H1 (cell line): ENCODE measurements around the gene LHFPL2. TPM values are rescaled to one million over a fixed set of nuclear protein-coding genes. Genes with fewer than 3 reads are reported as not detected.

Experiments used
- CTCF ChIA-PET: fragments of 300-600 bp; sonication (Branson Sonifier 250); formaldehyde crosslinking; loops from one replicate; lab custom pipeline; 2021; ENCODE audit not compliant: partially characterized antibody; lab: Charles Lee
- POLR2A ChIA-PET: fragments of 300-600 bp; sonication (Branson Sonifier 250); formaldehyde crosslinking; loops from one replicate; lab custom pipeline; 2021; ENCODE audit warnings: inconsistent platforms; ENCODE audit not compliant: partially characterized antibody; lab: Charles Lee
- DNase-seq, 2 experiments: peaks; one replicate each; pipeline versions ENCODE4 v3.0.0 to v3.0.0-alpha.2; 2010 to 2022; ENCODE audit warnings: low spot score in 2 of 2, low read depth in 1 of 2, mixed read lengths in 1 of 2
- FAIRE-seq: peaks from 2 replicates; lab custom pipeline; 2011; peaks lifted over from hg19 to GRCh38; lab: Jason Lieb, UNC
- H2AFZ ChIP-seq: 2 replicates; pipeline ENCODE4 v1.8.1; 2012; ENCODE audit warnings: low read length, inconsistent platforms
- H2AK5ac ChIP-seq: 2 replicates; pipeline ENCODE4 v1.6.1; 2013; ENCODE audit warnings: low read depth, low read length
- H2BK120ac ChIP-seq: replicated peaks from 2 replicates; pipeline ENCODE3; 2013; ENCODE audit warnings: low read depth, low read length, inconsistent platforms
- H2BK12ac ChIP-seq: 2 replicates; pipeline ENCODE4 v1.6.1; 2013; ENCODE audit warnings: low read depth, low read length
- H2BK15ac ChIP-seq: 2 replicates; pipeline ENCODE4 v1.6.1; 2013; ENCODE audit warnings: low read length
- H2BK20ac ChIP-seq: 2 replicates; pipeline ENCODE4 v1.6.1; 2013; ENCODE audit warnings: low read length
- H2BK5ac ChIP-seq: 2 replicates; pipeline ENCODE4 v1.6.1; 2013; ENCODE audit warnings: low read depth, low read length
- H3K14ac ChIP-seq: 2 replicates; pipeline ENCODE4 v1.6.1; 2013; ENCODE audit warnings: inconsistent platforms; ENCODE audit not compliant: insufficient read length
- H3K18ac ChIP-seq: 2 replicates; pipeline ENCODE4 v1.6.1; 2013; ENCODE audit warnings: low read length; ENCODE audit errors: extremely low read depth
- H3K23ac ChIP-seq: 2 replicates; pipeline ENCODE4 v1.6.1; 2013; ENCODE audit warnings: inconsistent platforms; ENCODE audit not compliant: insufficient read length
- H3K23me2 ChIP-seq: 2 replicates; pipeline ENCODE4 v1.6.1; 2013; ENCODE audit warnings: low read depth, low read length
- H3K27ac ChIP-seq: 2 replicates; pipeline ENCODE4 v1.6.1; 2011; ENCODE audit warnings: low read depth, low read length, inconsistent platforms
- H3K27me3 ChIP-seq, 4 experiments: replicated peaks in 1 of 4; 1 replicate in 1 of 4; 2 replicates in 3 of 4; pipeline versions ENCODE4 v1.6.1 to v1.8.1; 2011 to 2013; ENCODE audit warnings: low read length in 3 of 4, mild to moderate bottlenecking in 3 of 4, inconsistent platforms in 2 of 4, mixed read lengths in 2 of 4, moderate library complexity in 1 of 4; ENCODE audit not compliant: control insufficient read depth in 3 of 4, insufficient read depth in 3 of 4; ENCODE audit errors: extremely low read depth in 1 of 4
- H3K36me3 ChIP-seq, 4 experiments: 2 replicates each; pipeline versions ENCODE4 v1.6.1 to v1.8.1; 2011 to 2013; ENCODE audit warnings: mild to moderate bottlenecking in 4 of 4, low read length in 3 of 4, moderate library complexity in 2 of 4, control low read depth in 1 of 4, inconsistent platforms in 1 of 4; ENCODE audit not compliant: insufficient read depth in 4 of 4, control insufficient read depth in 2 of 4
- H3K4ac ChIP-seq: replicated peaks from 2 replicates; pipeline ENCODE3; 2013; ENCODE audit warnings: low read length, low read depth, mixed read lengths, inconsistent platforms; ENCODE audit not compliant: insufficient read length
- H3K4me1 ChIP-seq, 4 experiments: replicated peaks in 1 of 4; 1 replicate in 1 of 4; 2 replicates in 3 of 4; pipeline versions ENCODE4 v1.6.1 to v1.8.1; 2011 to 2013; ENCODE audit warnings: low read length in 3 of 4, inconsistent platforms in 2 of 4, mixed read lengths in 1 of 4; ENCODE audit not compliant: insufficient read depth in 4 of 4, control insufficient read depth in 3 of 4
- H3K4me2 ChIP-seq, 2 experiments: 2 replicates each; pipeline versions ENCODE4 v1.6.1 to v1.8.1; 2011 to 2013; ENCODE audit warnings: low read depth in 2 of 2, low read length in 2 of 2, control low read depth in 1 of 2, inconsistent platforms in 1 of 2, mild to moderate bottlenecking in 1 of 2; ENCODE audit not compliant: insufficient read depth in 1 of 2
- H3K4me3 ChIP-seq, 4 experiments: fragments of 200-600, 300-600 bp in 1 of 4; sonication (generic), shearing (Covaris generic), sonication (Bioruptor Twin) in 1 of 4; 2 replicates each; pipeline versions ENCODE4 v1.5.1 to v1.8.1; 2011 to 2016; ENCODE audit warnings: low read length in 4 of 4, low read depth in 3 of 4, control low read depth in 2 of 4, inconsistent platforms in 2 of 4, mild to moderate bottlenecking in 2 of 4, mixed read lengths in 1 of 4, moderate library complexity in 1 of 4; ENCODE audit not compliant: insufficient read depth in 2 of 4; ENCODE audit errors: extremely low read depth in 1 of 4
- H3K56ac ChIP-seq: replicated peaks from 2 replicates; pipeline ENCODE3; 2013; ENCODE audit warnings: low read depth, mild to moderate bottlenecking, mixed read lengths, low read length, inconsistent platforms; ENCODE audit not compliant: insufficient read length
- H3K79me1 ChIP-seq: 2 replicates; pipeline ENCODE4 v1.6.1; 2013; ENCODE audit warnings: low read depth, low read length, control low read depth
- H3K79me2 ChIP-seq, 2 experiments: 2 replicates each; pipeline versions ENCODE4 v1.6.1 to v1.8.1; 2012 to 2013; ENCODE audit warnings: low read length in 2 of 2, mild to moderate bottlenecking in 2 of 2, inconsistent platforms in 1 of 2; ENCODE audit not compliant: insufficient read depth in 2 of 2, control insufficient read depth in 1 of 2
- H3K9ac ChIP-seq, 4 experiments: replicated peaks in 1 of 4; 1 replicate in 1 of 4; 2 replicates in 3 of 4; pipeline versions ENCODE4 v1.6.1 to v1.8.1; 2011 to 2013; ENCODE audit warnings: low read depth in 3 of 4, low read length in 3 of 4, control low read depth in 2 of 4, mild to moderate bottlenecking in 2 of 4, moderate library complexity in 2 of 4, inconsistent platforms in 1 of 4; ENCODE audit errors: extremely low read depth in 1 of 4
- H3K9me3 ChIP-seq, 2 experiments: 2 replicates each; pipeline versions ENCODE4 v1.6.1 to v1.8.1; 2012 to 2013; ENCODE audit warnings: mild to moderate bottlenecking in 2 of 2, moderate library complexity in 2 of 2, control low read depth in 1 of 2, inconsistent platforms in 1 of 2, low read depth in 1 of 2, low read length in 1 of 2, mixed read lengths in 1 of 2; ENCODE audit not compliant: insufficient read depth in 2 of 2
- H4K20me1 ChIP-seq, 2 experiments: replicated peaks in 1 of 2; 2 replicates each; pipeline versions ENCODE3 to v1.8.1; 2011 to 2013; ENCODE audit warnings: inconsistent platforms in 2 of 2, low read length in 2 of 2, mild to moderate bottlenecking in 1 of 2; ENCODE audit not compliant: insufficient read depth in 2 of 2, control insufficient read depth in 1 of 2
- H4K5ac ChIP-seq: 2 replicates; pipeline ENCODE4 v1.6.1; 2013; ENCODE audit warnings: low read length, low read depth, mixed read lengths, inconsistent platforms; ENCODE audit not compliant: insufficient read length
- H4K8ac ChIP-seq: 2 replicates; pipeline ENCODE4 v1.8.0; 2013; ENCODE audit warnings: mild to moderate bottlenecking, moderate library complexity, low read length, inconsistent platforms; ENCODE audit not compliant: insufficient read depth; ENCODE audit errors: extremely low read depth
- H4K91ac ChIP-seq: replicated peaks from 2 replicates; pipeline ENCODE3; 2013; ENCODE audit warnings: low read length, mixed read lengths, inconsistent platforms; ENCODE audit not compliant: insufficient read length
- CBX5 ChIP-seq: fragments of 300-800, 300-1000 bp; sonication (generic); IDR thresholded peaks from 2 replicates; pipeline ENCODE4 v1.7.1; 2016; ENCODE audit warnings: antibody characterized with exemption, low read length, low read depth
- CTCF ChIP-seq, 3 experiments: IDR thresholded peaks; 1 replicate in 2 of 3; 2 replicates in 1 of 3; pipeline versions ENCODE4 v1.5.1 to v1.6.1; 2011; ENCODE audit warnings: low read length in 3 of 3, mild to moderate bottlenecking in 3 of 3, inconsistent platforms in 2 of 3, low read depth in 1 of 3, moderate library complexity in 1 of 3; ENCODE audit not compliant: insufficient read depth in 1 of 3; ENCODE audit errors: control extremely low read depth in 1 of 3
- HDAC6 ChIP-seq: IDR thresholded peaks from one replicate; pipeline ENCODE4 v1.7.1; 2012; ENCODE audit warnings: low read depth, mild to moderate bottlenecking, inconsistent platforms, low read length, moderate library complexity
- SIX5 ChIP-seq: IDR thresholded peaks from 2 replicates; pipeline ENCODE4 v1.6.1; 2011; ENCODE audit warnings: mild to moderate bottlenecking, low read depth, low read length
- SP2 ChIP-seq: IDR thresholded peaks from 2 replicates; pipeline ENCODE4 v1.6.1; 2012; ENCODE audit warnings: mild to moderate bottlenecking, low read length, inconsistent platforms
- WGBS, 2 experiments: shearing (Covaris generic) in 1 of 2; methylation state at CpG; one replicate each; pipeline versions ENCODE4 v1.1.6 to v1.1.7; 2013 to 2015; ENCODE audit warnings: low lambda C conversion rate in 2 of 2, mixed read lengths in 2 of 2, inconsistent platforms in 1 of 2, low coverage in 1 of 2, missing lambda C conversion rate in 1 of 2; ENCODE audit not compliant: insufficient replicate concordance in 2 of 2, insufficient coverage in 1 of 2, insufficient read length in 1 of 2; ENCODE audit errors: extremely low coverage in 1 of 2, missing lambda C conversion rate in 1 of 2; 5-methylcytosine and 5-hydroxymethylcytosine counted together
- polyA plus RNA-seq, 7 experiments: library from polyadenylated mRNA; depleted of rRNA in 3 of 7; stranded (reverse) in 5 of 7; unstranded in 2 of 7; fragments of >200 nt in 5 of 7; fragments of 200-250 nt in 2 of 7; gene quantifications; 1 replicate in 5 of 7; 2 replicates in 1 of 7; 4 replicates in 1 of 7; pipeline versions ENCODE4 v1.2.1 to v1.2.3, GENCODE V29; 2011 to 2013; ENCODE audit warnings: missing spikeins in 2 of 7, mixed read lengths in 2 of 7
- total RNA-seq: library from RNA; stranded (reverse); fragmentation: NEBNext Ultra II Directional; extraction: Animal tissue kit (Norgen Biotek cat#: 25700); gene quantifications from 2 replicates; pipeline ENCODE4 v1.2.1, GENCODE V29; 2021

LHFPL2 gene
- total and polyA plus RNA-seq, 2 of the 8 experiments (the other 6 are each of a cell fraction or from before 2014, with no cell fraction given), result 9.6 to 43.0 TPM

- H2BK12ac ChIP-seq, result no peak overlapping the region
- no peak overlapping the region for H3K4me3 ChIP-seq
- no peaks in the 10 kb centered on the region for H4K20me1 ChIP-seq
- no peak overlapping the region for H2AK5ac ChIP-seq
- H3K4ac ChIP-seq, result no peak overlapping the region
- H2BK120ac ChIP-seq, result no peak overlapping the region
- H3K36me3 ChIP-seq, result no peaks in the 10 kb centered on the region
- no peak overlapping the region for H2AFZ ChIP-seq
- H3K4me1 ChIP-seq, result peaks cover 0 to 10% (median 0%) of the 10 kb centered on the region in 4 experiments; a peak in 1 of 7 replicates
- DNase-seq, result no peak
- FAIRE-seq, result no peak
- H4K91ac ChIP-seq, result no peak overlapping the region
- H3K9me3 ChIP-seq, result no peaks in the 10 kb centered on the region
- no peak overlapping the region for H3K23ac ChIP-seq
- WGBS, 2 experiments, result 73% methylated on average over 6 of the region's 6 CpGs; no CpG with 5 or more reads in 1 of the 2 experiments
- no peaks in the 10 kb centered on the region for H3K79me1 ChIP-seq
- no peak overlapping the region for H2BK15ac ChIP-seq
- CTCF ChIA-PET, result interaction anchor here (0.7 to 1.5 kb wide), 3 partner anchors 16 to 151 kb away, joined by 3 to 4 read pairs (median 4); no protein-coding TSS in a partner anchor
- TF ChIP-seq SIX5, result no peak
- TF ChIP-seq SP2, result no peak
- no peak for TF ChIP-seq CBX5
- no peak for TF ChIP-seq HDAC6
- TF ChIP-seq CTCF (IDR thresholded peaks at IDR 0.05; ENCODE audit: control extremely low read depth in 1 of 3, insufficient read depth in 1 of 3, low read depth in 1 of 3, low read length in 3 of 3), result no peak
- TF ChIP-seq, all 59 proteins: peak for 0
- Histone ChIP-seq H3K79me2 (no peaks in the 10 kb centered on the region), H3K27me3 (no peaks in the 10 kb centered on the region), H3K27ac (no peak overlapping the region), H3K23me2 (peaks cover 2% of the 10 kb centered on the region; the same call in 1 of the 2 replicates), H3K56ac (no peak overlapping the region), H4K8ac (no peak overlapping the region), H3K18ac (no peak overlapping the region), H4K5ac (no peak overlapping the region), H3K4me2 (no peak overlapping the region), H2BK5ac (no peak overlapping the region), H3K14ac (no peak overlapping the region), H3K9ac (no peak overlapping the region), H2BK20ac (no peak overlapping the region)
- POLR2A ChIA-PET, result no interaction called here
Measured at GRCh38 chr5:78653681-78654366, 5.3 kb upstream of the LHFPL2 start.
